ENCODE results near the gene EFTUD2.

- no peak for TF ChIP-seq EZH2 (IDR thresholded peaks at IDR 0.05; ENCODE audit: insufficient read depth, poor library complexity, severe bottlenecking)
- no peak for TF ChIP-seq EZH2phosphoT487 (IDR thresholded peaks at IDR 0.05; ENCODE audit: insufficient read depth, low read depth)
Observed at GRCh38 chr17:44840274-44840673, 59.0 kb downstream of the EFTUD2 start.

All from GM23248 (cell line).